Trophoblast cell (in vitro differentiated cells and primary cell): ENCODE measurements around the gene COL2A1.

ENCODE experiments used
- DNase-seq, 2 donors: peaks; one replicate each; pipeline ENCODE4 v3.0.0-alpha.2; 2016
- H2AFZ ChIP-seq: 2 replicates; pipeline ENCODE4 v1.6.1; 2013; ENCODE audit warnings: low read length, moderate library complexity, mild to moderate bottlenecking; ENCODE audit not compliant: insufficient read depth, poor library complexity
- H2AK5ac ChIP-seq: 2 replicates; pipeline ENCODE4 v1.6.1; 2013; ENCODE audit warnings: mild to moderate bottlenecking, low read length
- H2BK120ac ChIP-seq: 2 replicates; pipeline ENCODE4 v1.6.1; 2013; ENCODE audit warnings: low read length, mild to moderate bottlenecking, moderate library complexity; ENCODE audit not compliant: insufficient read depth, poor library complexity
- H2BK12ac ChIP-seq: 2 replicates; pipeline ENCODE4 v1.6.1; 2013; ENCODE audit warnings: mild to moderate bottlenecking, low read length, moderate library complexity
- H2BK5ac ChIP-seq: 2 replicates; pipeline ENCODE4 v1.6.1; 2013; ENCODE audit warnings: low read length, low read depth, moderate library complexity, mild to moderate bottlenecking; ENCODE audit not compliant: poor library complexity
- H3K14ac ChIP-seq: 2 replicates; pipeline ENCODE4 v1.6.1; 2013; ENCODE audit warnings: mild to moderate bottlenecking, low read length
- H3K18ac ChIP-seq: 2 replicates; pipeline ENCODE4 v1.6.1; 2013; ENCODE audit warnings: mild to moderate bottlenecking, low read length
- H3K23ac ChIP-seq: 2 replicates; pipeline ENCODE4 v1.6.1; 2013; ENCODE audit warnings: low read length
- H3K27ac ChIP-seq: 2 replicates; pipeline ENCODE4 v1.5.1; 2013; ENCODE audit warnings: low read depth, mild to moderate bottlenecking, inconsistent platforms, low read length, moderate library complexity
- H3K27me3 ChIP-seq: 2 replicates; pipeline ENCODE4 v1.6.1; 2013; ENCODE audit warnings: inconsistent platforms, mild to moderate bottlenecking, low read length, moderate library complexity; ENCODE audit not compliant: insufficient read depth
- H3K36me3 ChIP-seq, 2 experiments: 1 replicate in 1 of 2; 2 replicates in 1 of 2; pipeline ENCODE4 v1.6.1; 2013; ENCODE audit warnings: low read length in 2 of 2, mild to moderate bottlenecking in 2 of 2, moderate library complexity in 1 of 2; ENCODE audit not compliant: insufficient read depth in 2 of 2, control insufficient read depth in 1 of 2
- H3K4ac ChIP-seq: 2 replicates; pipeline ENCODE4 v1.6.1; 2013; ENCODE audit warnings: low read depth, mild to moderate bottlenecking, low read length, moderate library complexity
- H3K4me1 ChIP-seq, 2 experiments: 1 replicate in 1 of 2; 2 replicates in 1 of 2; pipeline ENCODE4 v1.6.1; 2013; ENCODE audit warnings: low read length in 2 of 2, mild to moderate bottlenecking in 2 of 2, moderate library complexity in 1 of 2; ENCODE audit not compliant: insufficient read depth in 2 of 2, control insufficient read depth in 1 of 2
- H3K4me2 ChIP-seq: 2 replicates; pipeline ENCODE4 v1.6.1; 2013; ENCODE audit warnings: inconsistent platforms, mild to moderate bottlenecking, low read length, moderate library complexity
- H3K4me3 ChIP-seq: 2 replicates; pipeline ENCODE4 v1.5.1; 2013; ENCODE audit warnings: mild to moderate bottlenecking, low read depth, low read length, inconsistent platforms
- H3K79me1 ChIP-seq: one replicate; pipeline ENCODE4 v1.6.1; 2013; ENCODE audit warnings: low read length
- H3K79me2 ChIP-seq: 2 replicates; pipeline ENCODE4 v1.6.1; 2013; ENCODE audit warnings: low read length, mild to moderate bottlenecking; ENCODE audit not compliant: control insufficient read depth, insufficient read depth, poor library complexity
- H3K9ac ChIP-seq: 2 replicates; pipeline ENCODE4 v1.6.1; 2013; ENCODE audit warnings: mild to moderate bottlenecking, low read length
- H3K9me3 ChIP-seq: 2 replicates; pipeline ENCODE4 v1.6.1; 2013; ENCODE audit warnings: low read depth, mild to moderate bottlenecking, control low read depth, inconsistent platforms, low read length; ENCODE audit not compliant: insufficient read depth
- H4K12ac ChIP-seq: 2 replicates; pipeline ENCODE4 v1.6.1; 2013; ENCODE audit warnings: low read depth, mild to moderate bottlenecking, low read length, moderate library complexity
- H4K8ac ChIP-seq: 2 replicates; pipeline ENCODE4 v1.6.1; 2013; ENCODE audit warnings: low read depth, mild to moderate bottlenecking, low read length, moderate library complexity
- H4K91ac ChIP-seq: one replicate; pipeline ENCODE4 v1.6.1; 2013; ENCODE audit warnings: low read depth, mild to moderate bottlenecking, low read length, moderate library complexity
- WGBS: extraction: QIAGEN DNeasy Blood & Tissue Kit; methylation state at CpG from one replicate; pipeline ENCODE4 v1.1.7; 2013; ENCODE audit warnings: missing lambda C conversion rate; ENCODE audit not compliant: insufficient read length, insufficient coverage; ENCODE audit errors: extremely low coverage; 5-methylcytosine and 5-hydroxymethylcytosine counted together

The COL2A1 gene

DNA sequence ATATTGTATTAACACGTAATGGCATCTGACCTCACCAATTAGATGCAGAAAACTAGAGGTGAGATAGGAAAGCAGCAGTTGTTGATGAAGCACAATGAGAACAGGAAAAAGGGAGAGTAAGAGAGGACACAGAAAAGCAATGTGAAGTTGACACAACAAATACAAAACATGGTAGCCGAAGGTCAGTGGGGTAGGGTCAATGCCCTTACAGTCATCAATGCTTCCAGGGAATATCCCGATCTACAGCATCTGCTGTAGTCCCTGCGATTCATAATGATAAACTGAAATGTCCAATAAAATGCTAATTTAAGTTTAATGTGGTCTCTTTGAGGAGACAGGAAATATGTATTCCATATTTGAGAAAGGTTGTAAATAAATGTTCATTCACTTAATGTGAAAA, 2.9 kb upstream of the COL2A1 start:
- no CpG with 5 or more reads among the region's 4 CpGs for WGBS
- H4K8ac ChIP-seq: no peak overlapping the region
- H3K4me3 ChIP-seq: no peak overlapping the region

DNA sequence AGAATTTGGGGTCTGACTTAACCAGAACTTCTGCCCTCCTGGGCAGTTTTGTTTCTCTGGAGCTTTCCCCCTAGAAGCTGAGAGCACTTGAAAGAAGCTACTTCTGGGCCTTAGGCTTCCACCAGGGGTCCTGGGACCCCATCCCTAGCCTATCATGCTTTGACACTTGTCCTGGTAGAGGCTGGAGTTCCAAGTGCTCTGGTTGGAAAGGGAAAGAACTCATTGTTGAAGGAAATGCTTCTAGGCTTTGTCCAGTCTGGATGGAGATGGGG, 1.4 kb upstream of the COL2A1 start:
- H3K36me3 ChIP-seq: no peaks in the 10 kb centered on the region
- no peak overlapping the region for H3K4me3 ChIP-seq
- no peak overlapping the region for H2BK5ac ChIP-seq
- H3K4ac ChIP-seq: no peak overlapping the region
- no peak overlapping the region for H2AK5ac ChIP-seq
- peak overlapping the region; percentile 89 for H3K4me2 ChIP-seq
- peak overlapping the region; percentile 37 for H2BK12ac ChIP-seq
- H4K91ac ChIP-seq: no peak overlapping the region
- no peak overlapping the region for H2BK120ac ChIP-seq
- no peak for DNase-seq
- H3K79me1 ChIP-seq: peaks cover 25% of the 10 kb centered on the region
- peaks cover 1% of the 10 kb centered on the region for H3K9me3 ChIP-seq
- no peak overlapping the region for H3K14ac ChIP-seq
- peaks cover 52% of the 10 kb centered on the region for H3K27me3 ChIP-seq
- no peak overlapping the region for H3K27ac ChIP-seq
- H3K4me1 ChIP-seq: peaks cover 19 to 38% of the 10 kb centered on the region in 2 experiments
- no peaks in the 10 kb centered on the region for H3K79me2 ChIP-seq
- H3K9ac ChIP-seq: no peak overlapping the region
- H3K23ac ChIP-seq: no peak overlapping the region
- no peak overlapping the region for H3K18ac ChIP-seq
- H2AFZ ChIP-seq: no peak overlapping the region
- no peak overlapping the region for H4K12ac ChIP-seq
- H4K8ac ChIP-seq: no peak overlapping the region

More for the DNA sequence above, 2.9 kb upstream of the COL2A1 start:
- Histone ChIP-seq H3K4me2 (no peak overlapping the region), H3K4me1 (peaks cover 12 to 26% of the 10 kb centered on the region in 2 experiments), H3K36me3 (no peaks in the 10 kb centered on the region), H2BK120ac (no peak overlapping the region), H3K27me3 (peaks cover 53% of the 10 kb centered on the region), H2BK12ac (no peak overlapping the region), H3K18ac (no peak overlapping the region), H2BK5ac (no peak overlapping the region), H2AK5ac (no peak overlapping the region), H4K91ac (no peak overlapping the region), H3K9ac (no peak overlapping the region), H3K27ac (no peak overlapping the region), H3K79me2 (no peaks in the 10 kb centered on the region), H4K12ac (no peak overlapping the region), H3K4ac (no peak overlapping the region), H3K79me1 (peaks cover 20% of the 10 kb centered on the region), H2AFZ (no peak overlapping the region), H3K14ac (no peak overlapping the region), H3K9me3 (peaks cover 1% of the 10 kb centered on the region), H3K23ac (no peak overlapping the region)
- no peak for DNase-seq

DNA sequence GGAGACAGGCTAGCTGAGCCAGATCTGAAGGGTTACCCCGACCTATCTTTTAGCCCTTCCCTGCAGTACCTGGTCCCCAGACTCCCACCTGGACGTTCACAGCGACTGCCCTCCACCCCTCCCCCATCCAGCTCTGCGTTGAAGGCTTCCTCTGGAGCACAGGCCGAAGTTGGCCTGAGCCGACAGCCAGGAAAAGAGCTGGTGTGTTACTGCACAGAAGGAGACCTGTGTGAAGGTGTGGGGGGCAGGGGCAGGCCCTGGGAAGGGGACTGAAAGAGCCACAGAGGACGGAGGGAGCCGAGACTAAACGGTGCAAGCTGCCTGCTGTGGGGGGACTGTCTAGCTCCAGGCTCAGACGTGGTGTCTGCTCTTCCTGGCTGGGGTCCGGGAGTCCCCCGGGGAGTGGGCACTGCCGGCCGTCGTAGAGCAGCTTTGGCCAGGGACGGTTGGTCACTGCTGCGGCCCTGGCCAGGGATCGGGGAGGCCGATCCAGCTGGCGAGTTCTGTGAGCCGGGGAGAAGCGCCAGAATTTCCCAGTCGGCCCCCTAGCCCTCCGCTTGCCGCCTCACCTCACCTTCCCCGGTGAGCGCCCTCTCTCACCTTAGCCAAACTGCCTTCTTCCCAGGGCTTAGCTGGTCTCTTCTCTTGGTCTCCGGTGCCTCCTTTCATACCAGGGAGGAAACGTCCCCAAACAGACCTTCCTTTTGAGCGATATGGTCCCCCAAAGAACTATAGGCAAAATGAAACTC, 899 bp upstream of the COL2A1 start:
- Histone ChIP-seq H3K9ac (peak overlapping the region; percentile 20), H3K4ac (no peak overlapping the region), H3K79me2 (no peaks in the 10 kb centered on the region), H3K4me3 (peak overlapping the region; percentile 70), H3K9me3 (peaks cover 1% of the 10 kb centered on the region), H4K8ac (peak overlapping the region; percentile 31), H3K4me1 (peaks cover 19 to 39% of the 10 kb centered on the region in 2 experiments), H4K91ac (peak overlapping the region; percentile 61), H3K18ac (peak overlapping the region; percentile 20), H2BK12ac (peak overlapping the region; percentile 40), H4K12ac (no peak overlapping the region), H3K4me2 (peak overlapping the region; percentile 89), H2AFZ (peak overlapping the region; percentile 0), H3K79me1 (peaks cover 25% of the 10 kb centered on the region), H2BK5ac (peak overlapping the region; percentile 20), H3K36me3 (no peaks in the 10 kb centered on the region), H3K14ac (peak overlapping the region; percentile 31), H3K27me3 (peaks cover 48% of the 10 kb centered on the region), H3K27ac (no peak overlapping the region), H3K23ac (no peak overlapping the region), H2BK120ac (peak overlapping the region; percentile 60), H2AK5ac (peak overlapping the region; percentile 16)
- DNase-seq: no peak
- no CpG with 5 or more reads among the region's 30 CpGs for WGBS

GRCh38 chr12:48003226-48004052, 837 bp downstream of the COL2A1 start:
- no CpG with 5 or more reads among the region's 38 CpGs for WGBS
- peak overlapping the region; percentile 89 for H3K4me2 ChIP-seq

More at GRCh38 chr12:48003226-48004052, 837 bp downstream of the COL2A1 start:
- H3K4me3 ChIP-seq: peak overlapping the region; percentile 70
- H2AFZ ChIP-seq: no peak overlapping the region
- no peak overlapping the region for H4K8ac ChIP-seq
- peaks cover 27% of the 10 kb centered on the region for H3K79me1 ChIP-seq
- H3K23ac ChIP-seq: no peak overlapping the region
- H4K12ac ChIP-seq: no peak overlapping the region
- H4K91ac ChIP-seq: peak overlapping the region; percentile 38
- H3K4me1 ChIP-seq: peaks cover 19 to 39% of the 10 kb centered on the region in 2 experiments
- no peak overlapping the region for H2BK5ac ChIP-seq
- no peaks in the 10 kb centered on the region for H3K79me2 ChIP-seq
- DNase-seq: peak in 1 of 2 donors; percentile 9
- no peak overlapping the region for H3K14ac ChIP-seq
- peaks cover 41% of the 10 kb centered on the region for H3K27me3 ChIP-seq
- H3K4ac ChIP-seq: no peak overlapping the region
- H3K27ac ChIP-seq: peak overlapping the region; percentile 32
- H3K18ac ChIP-seq: peak overlapping the region; percentile 17
- H3K9me3 ChIP-seq: no peaks in the 10 kb centered on the region
- no peak overlapping the region for H3K9ac ChIP-seq
- H2AK5ac ChIP-seq: no peak overlapping the region
- H3K36me3 ChIP-seq: peaks cover 2 to 3% of the 10 kb centered on the region in 2 experiments
- peak overlapping the region; percentile 8 for H2BK120ac ChIP-seq
- no peak overlapping the region for H2BK12ac ChIP-seq
